ENCODE results near the gene CWH43.
"Not testable (repeated sequence)": the region's sequence is repeated elsewhere in the genome, so short reads cannot be mapped to it uniquely, and the experiment has no call there.

CWH43 gene

DNA sequence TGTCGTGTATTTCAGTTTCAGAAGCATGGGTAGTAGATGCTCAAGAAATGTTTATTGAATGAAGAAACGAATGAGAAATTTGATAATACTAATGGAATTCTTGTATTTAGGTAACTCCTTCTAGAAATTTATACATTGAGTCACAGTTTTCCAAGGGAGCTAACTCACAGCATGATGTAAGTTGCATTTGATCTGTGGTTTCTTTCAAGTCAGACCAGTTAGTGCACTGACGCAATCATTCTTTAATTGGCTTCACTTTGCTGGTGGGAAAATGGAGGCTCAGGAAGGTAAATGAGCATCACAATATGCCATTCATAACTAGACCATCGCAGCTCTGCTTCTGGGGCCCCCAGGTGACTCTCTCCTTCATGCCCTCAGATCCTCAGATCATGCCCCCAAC, 17.3 kb upstream of the CWH43 start:
- no peak for FAIRE-seq
- DNase-seq (ENCODE audit: insufficient read length, low spot score), result no peak

DNA sequence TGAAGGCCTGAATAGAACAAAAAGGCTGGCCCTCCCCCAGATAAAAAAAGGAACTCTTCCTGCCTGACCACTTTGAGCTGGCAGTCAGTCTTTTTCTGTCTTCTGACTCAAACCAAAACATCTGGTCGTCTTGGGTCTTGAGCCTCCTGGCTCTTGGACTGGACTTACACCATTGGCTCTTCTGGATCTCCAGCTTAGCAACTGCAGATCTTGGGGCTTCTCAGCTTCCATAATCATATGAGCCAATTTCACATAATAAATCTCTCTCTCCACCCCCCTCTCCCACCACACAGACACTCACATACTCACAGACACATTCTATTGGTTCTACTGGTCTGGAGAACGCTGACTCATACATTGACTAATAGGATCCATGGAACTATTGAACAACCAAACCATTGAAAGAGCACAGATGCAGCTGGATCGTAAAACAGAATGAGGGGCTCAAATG, 15.6 kb upstream of the CWH43 start:
- FAIRE-seq (no peak), DNase-seq (ENCODE audit: insufficient read length, low spot score) (no peak)

More for the DNA sequence above, 17.3 kb upstream of the CWH43 start:
- TF ChIP-seq TAF1 (IDR thresholded peaks at IDR 0.05; ENCODE audit: low read depth, low read length), result no peak
- TF ChIP-seq POLR2A (IDR thresholded peaks at IDR 0.05; ENCODE audit: low read depth, low read length), result no peak
- no peak for TF ChIP-seq PAX5 (IDR thresholded peaks at IDR 0.05; ENCODE audit: insufficient read depth, low read length, severe bottlenecking)
- no peak for TF ChIP-seq POLR2AphosphoS5 (IDR thresholded peaks at IDR 0.05; ENCODE audit: low read depth, low read length)
- TF ChIP-seq SPI1 (IDR thresholded peaks at IDR 0.05; ENCODE audit: low read depth, low read length), result no peak

DNA sequence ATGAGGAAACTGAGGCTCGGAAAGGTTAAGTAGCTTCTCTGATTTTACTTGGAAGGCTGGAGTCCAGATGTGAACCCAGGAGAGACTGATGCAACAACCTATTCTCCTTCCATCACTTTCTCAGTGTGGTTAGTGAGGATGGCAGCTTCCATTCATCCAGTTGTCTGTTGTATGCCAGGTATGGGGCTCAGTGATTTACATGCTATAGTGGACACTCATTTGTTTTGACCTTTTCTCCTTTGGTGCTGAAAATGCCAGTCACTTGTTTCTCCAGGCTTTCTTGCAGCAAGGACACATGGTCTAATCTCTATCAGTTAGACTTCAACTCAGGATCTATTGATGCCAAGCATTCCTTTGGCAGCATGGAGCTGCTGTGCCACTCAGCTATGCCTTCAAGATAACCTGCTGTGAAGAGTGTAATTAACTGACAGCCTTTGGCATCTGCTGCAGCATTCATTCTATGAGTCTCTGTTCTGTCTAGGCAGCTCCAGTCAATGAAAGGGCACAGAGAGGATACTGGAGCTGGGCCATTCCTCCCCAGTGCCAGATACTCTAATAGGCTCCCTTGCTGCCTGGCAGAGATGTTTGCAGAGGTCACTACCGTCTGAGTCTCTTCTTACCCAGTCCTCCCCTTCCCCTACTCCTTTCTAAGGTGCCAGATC, 11.0 kb upstream of the CWH43 start:
- no peak for DNase-seq (ENCODE audit: insufficient read length, low spot score)
- no peak for TF ChIP-seq POLR2AphosphoS5 (IDR thresholded peaks at IDR 0.05; ENCODE audit: low read depth, low read length)
- TF ChIP-seq SPI1 (IDR thresholded peaks at IDR 0.05; ENCODE audit: low read depth, low read length), result no peak
- no peak for TF ChIP-seq PAX5 (IDR thresholded peaks at IDR 0.05; ENCODE audit: insufficient read depth, low read length, severe bottlenecking)
- no peak for TF ChIP-seq TAF1 (IDR thresholded peaks at IDR 0.05; ENCODE audit: low read depth, low read length)
- no peak for TF ChIP-seq POU2F2 (IDR thresholded peaks at IDR 0.05; ENCODE audit: low read depth, low read length)
- no peak for TF ChIP-seq POLR2A (IDR thresholded peaks at IDR 0.05; ENCODE audit: low read depth, low read length)
- no peak for FAIRE-seq

More for the DNA sequence above, 15.6 kb upstream of the CWH43 start:
- TF ChIP-seq SPI1 (IDR thresholded peaks at IDR 0.05; ENCODE audit: low read depth, low read length) (no peak), TAF1 (IDR thresholded peaks at IDR 0.05; ENCODE audit: low read depth, low read length) (no peak), PAX5 (IDR thresholded peaks at IDR 0.05; ENCODE audit: insufficient read depth, low read length, severe bottlenecking) (no peak), POLR2A (IDR thresholded peaks at IDR 0.05; ENCODE audit: low read depth, low read length) (no peak), POU2F2 (IDR thresholded peaks at IDR 0.05; ENCODE audit: low read depth, low read length) (no peak), POLR2AphosphoS5 (IDR thresholded peaks at IDR 0.05; ENCODE audit: low read depth, low read length) (no peak)

DNA sequence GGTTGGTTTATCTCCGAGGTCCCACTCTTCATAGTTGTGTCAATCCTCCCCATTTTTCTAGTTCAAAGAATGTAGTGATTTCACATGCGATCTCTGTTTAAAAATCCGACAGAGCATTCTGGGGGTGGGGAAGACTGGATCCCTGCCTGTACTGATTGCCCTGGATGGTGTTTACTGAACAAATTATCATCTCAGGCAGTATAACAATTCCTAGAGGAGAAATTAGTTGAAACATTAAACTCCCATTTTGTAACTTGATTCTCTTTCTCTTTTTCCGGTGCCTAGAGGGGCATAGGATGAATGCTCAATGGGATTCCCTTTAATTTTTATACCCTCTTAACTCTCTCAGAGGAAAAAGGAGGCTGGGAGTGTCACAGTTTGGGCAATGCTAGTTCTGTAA, 10.0 kb upstream of the CWH43 start:
- DNase-seq (ENCODE audit: insufficient read length, low spot score) (no peak), FAIRE-seq (no peak)

DNA sequence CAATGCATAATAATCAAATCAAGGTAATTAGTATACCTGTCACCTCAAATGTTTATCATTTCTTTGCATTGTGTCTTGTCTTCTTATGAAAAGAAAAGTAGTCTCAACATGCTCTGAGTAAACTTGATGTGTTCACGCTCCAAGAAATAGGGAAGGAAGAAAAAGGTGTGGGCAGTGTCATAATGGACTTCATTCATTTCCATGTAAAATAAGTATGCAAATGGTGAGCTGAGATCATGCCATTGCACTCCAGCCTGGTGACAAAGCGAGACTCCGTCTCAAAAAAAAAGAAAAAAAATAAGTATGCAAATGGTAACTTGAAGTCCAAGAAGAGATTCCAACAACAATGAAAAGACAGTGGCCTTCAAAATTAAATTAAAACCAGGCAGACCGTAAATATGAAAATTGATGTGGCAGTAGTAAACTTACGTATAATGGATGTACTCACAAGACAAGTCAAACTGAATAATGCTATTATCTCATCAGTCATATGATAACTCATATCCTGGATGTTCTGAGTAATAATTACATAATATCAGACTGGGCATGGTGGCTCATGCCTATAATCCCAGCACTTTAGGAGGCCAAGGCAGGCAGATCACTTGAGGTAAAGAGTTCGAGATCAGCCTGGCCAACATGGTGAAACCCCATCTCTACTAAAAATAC, 6.0 kb upstream of the CWH43 start:
- TF ChIP-seq POU2F2 (IDR thresholded peaks at IDR 0.05; ENCODE audit: low read depth, low read length), result no peak
- no peak for TF ChIP-seq TAF1 (IDR thresholded peaks at IDR 0.05; ENCODE audit: low read depth, low read length)
- TF ChIP-seq PAX5 (IDR thresholded peaks at IDR 0.05; ENCODE audit: insufficient read depth, low read length, severe bottlenecking), result no peak
- no peak for TF ChIP-seq POLR2AphosphoS5 (IDR thresholded peaks at IDR 0.05; ENCODE audit: low read depth, low read length)
- no peak for TF ChIP-seq POLR2A (IDR thresholded peaks at IDR 0.05; ENCODE audit: low read depth, low read length)
- no peak for TF ChIP-seq SPI1 (IDR thresholded peaks at IDR 0.05; ENCODE audit: low read depth, low read length)
- no peak for FAIRE-seq

More for the DNA sequence above, 10.0 kb upstream of the CWH43 start:
- TF ChIP-seq POLR2A (IDR thresholded peaks at IDR 0.05; ENCODE audit: low read depth, low read length) (no peak), PAX5 (IDR thresholded peaks at IDR 0.05; ENCODE audit: insufficient read depth, low read length, severe bottlenecking) (no peak), POU2F2 (IDR thresholded peaks at IDR 0.05; ENCODE audit: low read depth, low read length) (no peak), TAF1 (IDR thresholded peaks at IDR 0.05; ENCODE audit: low read depth, low read length) (no peak), SPI1 (IDR thresholded peaks at IDR 0.05; ENCODE audit: low read depth, low read length) (no peak), POLR2AphosphoS5 (IDR thresholded peaks at IDR 0.05; ENCODE audit: low read depth, low read length) (no peak)

DNA sequence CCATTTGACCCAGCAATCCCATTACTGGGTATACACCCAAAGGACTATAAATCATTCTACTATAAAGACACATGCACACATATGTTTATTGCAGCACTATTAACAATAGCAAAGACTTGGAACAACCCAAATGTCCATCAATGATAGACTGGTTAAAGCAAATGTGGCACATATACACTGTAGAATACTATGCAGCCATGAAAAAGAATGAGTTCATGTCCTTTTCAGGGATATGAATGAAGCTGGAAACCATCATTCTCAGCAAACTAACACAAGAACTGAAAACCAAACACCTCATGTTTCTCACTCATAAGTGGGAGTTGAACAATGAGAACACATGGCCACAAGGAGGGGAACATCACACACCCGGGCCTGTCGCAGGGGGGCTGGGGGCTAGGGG, 2.1 kb upstream of the CWH43 start:
- FAIRE-seq, result not testable (repeated sequence)

More for the DNA sequence above, 6.0 kb upstream of the CWH43 start:
- DNase-seq (ENCODE audit: insufficient read length, low spot score), result no peak

DNA sequence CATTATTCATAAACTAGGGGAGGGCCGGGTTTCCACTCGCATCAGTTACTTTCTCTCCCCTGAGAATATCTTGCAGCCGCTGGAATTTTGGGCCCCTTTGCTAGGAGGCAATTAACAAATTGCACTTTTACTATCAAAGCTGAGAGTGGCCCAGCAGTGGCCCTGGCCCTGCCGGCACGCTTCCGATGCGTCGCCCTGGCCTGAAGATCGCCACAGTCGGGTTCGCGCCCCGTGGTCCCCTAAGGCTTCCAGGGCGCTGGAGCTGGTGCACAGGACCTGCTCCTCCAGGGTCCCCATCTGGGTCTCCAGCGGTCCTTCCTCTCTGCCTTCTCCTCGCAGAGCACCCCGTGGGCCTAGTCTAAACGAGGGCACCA, 486 bp upstream of the CWH43 start:
- no peak for DNase-seq (ENCODE audit: insufficient read length, low spot score)
- TF ChIP-seq POU2F2 (IDR thresholded peaks at IDR 0.05; ENCODE audit: low read depth, low read length) (no peak), TAF1 (IDR thresholded peaks at IDR 0.05; ENCODE audit: low read depth, low read length) (no peak), POLR2A (IDR thresholded peaks at IDR 0.05; ENCODE audit: low read depth, low read length) (no peak), PAX5 (IDR thresholded peaks at IDR 0.05; ENCODE audit: insufficient read depth, low read length, severe bottlenecking) (no peak), SPI1 (IDR thresholded peaks at IDR 0.05; ENCODE audit: low read depth, low read length) (no peak), POLR2AphosphoS5 (IDR thresholded peaks at IDR 0.05; ENCODE audit: low read depth, low read length) (no peak)
- no peak for FAIRE-seq

More for the DNA sequence above, 2.1 kb upstream of the CWH43 start:
- DNase-seq (ENCODE audit: insufficient read length, low spot score), result not testable (repeated sequence)

DNA sequence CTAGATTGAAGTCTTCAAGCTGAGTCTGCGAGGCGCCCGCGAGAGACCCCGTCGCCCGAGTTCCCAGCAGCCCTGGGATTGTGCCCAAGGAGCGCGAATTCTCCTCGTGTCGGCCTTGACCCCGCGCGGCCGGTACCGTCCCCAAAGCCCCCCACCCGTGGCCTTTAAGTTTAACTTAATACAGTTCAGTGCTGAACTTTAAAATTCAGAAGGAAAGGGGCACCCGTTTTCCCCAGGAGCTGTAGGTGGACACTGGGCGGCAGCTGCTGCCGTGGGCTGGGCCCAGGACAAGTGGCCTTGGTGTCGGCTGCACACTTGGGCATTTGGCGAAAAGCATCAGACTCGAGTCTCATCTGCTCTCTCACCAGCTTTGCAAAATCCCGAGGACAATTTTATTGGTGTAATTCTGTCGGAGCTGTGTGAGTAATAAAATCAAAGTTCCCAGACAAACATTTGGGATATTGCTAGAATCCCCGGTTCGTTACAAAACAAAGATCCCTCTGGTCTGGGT, 634 bp downstream of the CWH43 start:
- TF ChIP-seq TAF1 (IDR thresholded peaks at IDR 0.05; ENCODE audit: low read depth, low read length) (no peak), PAX5 (IDR thresholded peaks at IDR 0.05; ENCODE audit: insufficient read depth, low read length, severe bottlenecking) (no peak)
- DNase-seq (ENCODE audit: insufficient read length, low spot score), result no peak
- FAIRE-seq, result no peak

DNA sequence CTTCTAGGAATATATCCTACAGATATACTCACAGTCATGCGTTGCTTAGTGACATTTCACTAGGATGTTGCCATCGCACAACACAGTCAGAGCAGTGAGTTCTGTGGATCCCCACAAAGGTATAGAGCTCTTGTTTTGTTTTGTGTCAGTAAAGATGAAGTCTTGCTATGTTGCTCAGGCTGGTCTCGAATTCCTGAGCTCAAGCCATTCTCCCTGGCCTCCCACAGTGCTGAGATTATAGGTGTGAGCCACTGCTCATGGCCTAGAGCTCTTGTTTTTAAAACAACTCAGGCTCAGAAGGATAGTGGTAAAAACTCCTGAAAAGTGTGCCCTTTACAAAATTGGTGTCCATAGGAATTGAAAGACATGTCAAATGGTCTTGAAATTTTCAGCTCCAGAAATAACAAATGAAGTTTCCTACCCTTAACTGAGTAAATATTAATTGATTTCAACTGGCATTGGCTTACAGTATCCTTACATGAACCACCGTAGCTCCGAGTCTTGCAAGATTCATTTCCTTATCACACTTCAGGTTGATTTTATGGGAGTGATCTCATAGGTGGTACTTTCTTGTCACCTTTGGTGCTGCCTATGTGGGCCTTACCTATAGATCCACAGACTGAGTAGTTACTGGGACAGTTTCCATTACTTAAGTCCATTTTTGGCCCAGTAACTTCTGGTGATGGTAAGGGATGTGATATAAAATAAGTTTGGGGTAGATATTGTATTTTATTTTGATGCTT, 3.6 kb downstream of the CWH43 start:
- TF ChIP-seq POU2F2 (IDR thresholded peaks at IDR 0.05; ENCODE audit: low read depth, low read length), result no peak
- no peak for FAIRE-seq

DNA sequence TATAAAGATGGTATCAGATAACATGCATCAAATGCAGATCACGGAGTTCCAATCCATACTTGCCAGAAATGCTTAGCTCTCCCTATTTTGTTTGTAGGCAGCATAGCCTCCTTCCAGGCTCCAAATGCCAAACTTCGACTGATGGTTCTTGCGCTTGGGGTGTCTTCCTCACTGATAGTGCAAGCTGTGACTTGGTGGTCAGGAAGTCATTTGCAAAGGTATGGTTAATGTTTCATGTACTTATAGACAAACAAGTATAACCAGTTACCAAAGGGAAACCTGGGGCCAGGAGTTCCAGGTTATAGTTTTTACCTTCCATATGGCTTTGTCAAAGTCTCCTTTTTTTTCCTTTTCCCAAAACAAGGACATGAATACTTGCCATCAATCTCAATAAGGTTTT, 5.3 kb downstream of the CWH43 start:
- FAIRE-seq, result no peak
- DNase-seq (ENCODE audit: insufficient read length, low spot score), result no peak
- TF ChIP-seq POLR2A (IDR thresholded peaks at IDR 0.05; ENCODE audit: low read depth, low read length) (no peak), POU2F2 (IDR thresholded peaks at IDR 0.05; ENCODE audit: low read depth, low read length) (no peak), SPI1 (IDR thresholded peaks at IDR 0.05; ENCODE audit: low read depth, low read length) (no peak), POLR2AphosphoS5 (IDR thresholded peaks at IDR 0.05; ENCODE audit: low read depth, low read length) (no peak), TAF1 (IDR thresholded peaks at IDR 0.05; ENCODE audit: low read depth, low read length) (no peak), PAX5 (IDR thresholded peaks at IDR 0.05; ENCODE audit: insufficient read depth, low read length, severe bottlenecking) (no peak)

More for the DNA sequence above, 3.6 kb downstream of the CWH43 start:
- no peak for DNase-seq (ENCODE audit: insufficient read length, low spot score)

Measured in GM12891 (cell line).